B cell (primary cell): Measurements from ENCODE around the gene SEMA7A. TPM values are rescaled to one million over a fixed set of nuclear protein-coding genes. Genes with fewer than 3 reads are reported as not detected.

Source experiments
- ATAC-seq: fragments of 200-7000 bp; cut with Tn5 transposase; one replicate; pipeline ENCODE4 v1.10.0; 2021; ENCODE audit warnings: low read depth, mild to moderate bottlenecking, moderate number of reproducible peaks, moderate library complexity
- CTCF ChIA-PET: fragments of 350-600 bp; sonication (Branson Sonifier 250); formaldehyde crosslinking; loops from one replicate; lab custom pipeline; 2021; ENCODE audit warnings: antibody characterized with exemption, inconsistent platforms; lab: Charles Lee
- POLR2A ChIA-PET: fragments of 350-600 bp; sonication (Branson Sonifier 250); formaldehyde crosslinking; loops from one replicate; lab custom pipeline; 2021; ENCODE audit warnings: antibody characterized with exemption; lab: Charles Lee
- DNase-seq: peaks from one replicate; pipeline ENCODE4 v3.0.0; 2013
- H2AFZ ChIP-seq: 2 replicates; pipeline ENCODE4 v1.6.1; 2012; ENCODE audit warnings: mild to moderate bottlenecking, low read depth, low read length; ENCODE audit not compliant: insufficient read depth, poor library complexity, severe bottlenecking
- H3K27ac ChIP-seq, 2 donors: 1 replicate in 1 of 2; 2 replicates in 1 of 2; pipeline ENCODE4 v1.5.1; 2012 to 2013; ENCODE audit warnings: low read length in 2 of 2, mild to moderate bottlenecking in 2 of 2, moderate library complexity in 1 of 2
- H3K27me3 ChIP-seq, 4 experiments: fragments of 200-600 bp in 1 of 4; sonication (generic) in 1 of 4; replicated peaks in 1 of 4; 1 replicate in 2 of 4; 2 replicates in 2 of 4; pipeline versions ENCODE4 v1.6.1 to v1.7.0; 2013 to 2016; ENCODE audit warnings: low read length in 3 of 4, mild to moderate bottlenecking in 2 of 4, mixed read lengths in 1 of 4, moderate library complexity in 1 of 4; ENCODE audit not compliant: insufficient read depth in 4 of 4, control insufficient read depth in 3 of 4; ENCODE audit errors: control extremely low read depth in 1 of 4
- H3K36me3 ChIP-seq, 2 experiments: replicated peaks in 1 of 2; 1 replicate in 1 of 2; 2 replicates in 1 of 2; pipeline versions ENCODE4 v1.6.1 to v1.7.1; 2013; ENCODE audit warnings: low read length in 1 of 2; ENCODE audit not compliant: insufficient read depth in 2 of 2, control insufficient read depth in 1 of 2; ENCODE audit errors: control extremely low read depth in 1 of 2, extremely low read depth in 1 of 2
- H3K4me1 ChIP-seq, 2 donors: fragments of 200-600 bp in 1 of 2; sonication (generic) in 1 of 2; 1 replicate in 1 of 2; 2 replicates in 1 of 2; pipeline versions ENCODE4 v1.5.1 to v1.6.1; 2013 to 2017; ENCODE audit warnings: low read length in 2 of 2; ENCODE audit not compliant: control insufficient read depth in 2 of 2, insufficient read depth in 2 of 2
- H3K4me2 ChIP-seq: replicated peaks from 2 replicates; pipeline ENCODE3; 2012; ENCODE audit warnings: mild to moderate bottlenecking, low read depth, low read length; ENCODE audit not compliant: poor library complexity, severe bottlenecking
- H3K4me3 ChIP-seq, 5 experiments: fragments of 200-600 bp in 1 of 5; sonication (generic) in 1 of 5; 1 replicate in 3 of 5; 2 replicates in 2 of 5; pipeline versions ENCODE4 v1.5.1 to v1.7.0; 2011 to 2016; ENCODE audit warnings: low read length in 4 of 5, mild to moderate bottlenecking in 4 of 5, low read depth in 2 of 5, control low read depth in 1 of 5, moderate library complexity in 1 of 5; ENCODE audit not compliant: insufficient read depth in 1 of 5; ENCODE audit errors: control extremely low read depth in 1 of 5, extremely low read depth in 1 of 5
- H3K79me2 ChIP-seq: fragments of 200-600 bp; sonication (generic); one replicate; pipeline ENCODE4 v1.6.0; 2016; ENCODE audit warnings: low read length; ENCODE audit not compliant: control insufficient read depth, insufficient read depth
- H3K9ac ChIP-seq: fragments of 200-600 bp; sonication (generic); 2 replicates; pipeline ENCODE4 v1.6.1; 2017; ENCODE audit warnings: mild to moderate bottlenecking, low read length, moderate library complexity
- H3K9me3 ChIP-seq, 3 donors: one replicate each; pipeline versions ENCODE4 v1.6.1 to v1.7.1; 2013; ENCODE audit warnings: low read length in 2 of 3; ENCODE audit not compliant: control insufficient read depth in 2 of 3, insufficient read depth in 1 of 3; ENCODE audit errors: control extremely low read depth in 1 of 3
- H4K20me1 ChIP-seq: 2 replicates; pipeline ENCODE4 v1.6.0; 2012; ENCODE audit warnings: mild to moderate bottlenecking, low read length; ENCODE audit not compliant: insufficient read depth, control insufficient read depth, poor library complexity, severe bottlenecking
- H3K27ac Mint-ChIP-seq: one replicate; pipeline ENCODE4 v1.8.0; 2021; ENCODE audit warnings: mixed read lengths
- H3K27me3 Mint-ChIP-seq: one replicate; pipeline ENCODE4 v1.8.0; 2021; ENCODE audit warnings: mixed read lengths
- H3K4me1 Mint-ChIP-seq: one replicate; pipeline ENCODE4 v1.8.0; 2021; ENCODE audit warnings: mixed read lengths
- H3K4me3 Mint-ChIP-seq: one replicate; pipeline ENCODE4 v1.8.0; 2021; ENCODE audit warnings: mixed read lengths
- H3K9me3 Mint-ChIP-seq: one replicate; pipeline ENCODE4 v1.8.0; 2022; ENCODE audit warnings: mixed read lengths; ENCODE audit not compliant: insufficient read depth
- EZH2 ChIP-seq: IDR thresholded peaks from 2 replicates; pipeline ENCODE4 v1.6.1; 2012; ENCODE audit warnings: borderline replicate concordance, low read depth, mild to moderate bottlenecking, moderate library complexity, low read length; ENCODE audit not compliant: insufficient read depth, poor library complexity, severe bottlenecking
- WGBS: methylation state at CpG from one replicate; pipeline ENCODE4 v1.1.5; 2013; ENCODE audit warnings: missing lambda C conversion rate; ENCODE audit not compliant: insufficient coverage; 5-methylcytosine and 5-hydroxymethylcytosine counted together
- intact Hi-C: fragments of 100-400 bp; cut with micrococcal nuclease; formaldehyde crosslinking; loops from one replicate; pipeline ENCODE4 v1.10.0; 2022
- polyA plus RNA-seq: library from polyadenylated mRNA; depleted of rRNA; stranded (reverse); fragments of >200 nt; gene quantifications from 2 replicates; pipeline ENCODE4 v1.2.3, GENCODE V29; 2012
- total RNA-seq, 2 donors: library from RNA; stranded (reverse); fragments of 120-200 nt in 1 of 2; gene quantifications; 1 replicate in 1 of 2; 2 replicates in 1 of 2; pipeline versions ENCODE4 v1.2.3 to v1.2.4, GENCODE V29; 2013 to 2022
- TF ChIP-seq, protein P1 (sequence below): fragments of 200-600 bp; IDR thresholded peaks from one replicate; pipeline ENCODE4 v1.8.0; 2022; ENCODE audit warnings: antibody characterized with exemption, mild to moderate bottlenecking

Gene SEMA7A
- total and polyA plus RNA-seq, 2 donors (not counting 1 experiment from before 2014, with no cell fraction given) = 42.0 to 44.2 TPM

DNA sequence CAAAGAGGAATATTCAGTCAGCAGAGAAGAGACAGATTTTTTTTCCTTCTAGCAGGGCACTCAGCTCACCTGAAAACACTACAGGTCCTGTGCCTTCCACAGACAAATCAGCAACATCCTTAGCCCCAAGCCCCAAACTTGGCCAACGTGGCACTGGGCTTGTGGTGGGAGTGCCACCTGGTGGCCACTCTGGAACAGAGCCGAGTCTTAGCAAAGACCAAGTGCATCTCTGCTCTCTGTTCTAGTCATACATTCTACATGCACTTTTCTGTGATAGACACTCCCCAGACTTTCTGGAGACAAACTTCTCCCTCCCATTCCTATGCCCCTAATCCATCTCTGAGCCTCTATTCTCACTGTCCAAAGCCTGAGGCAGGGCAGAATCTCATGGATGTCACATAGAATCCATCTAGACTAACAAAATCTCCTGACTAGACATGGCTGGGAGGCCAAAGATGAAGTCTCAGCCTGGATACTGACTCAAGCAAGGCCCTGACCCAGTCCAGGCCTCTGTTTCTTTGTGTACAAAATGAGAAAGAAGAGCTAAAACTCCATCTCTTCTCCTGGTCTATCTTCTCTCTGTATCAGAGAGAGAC lies 5.1 kb upstream of the SEMA7A start:
- peak; percentile 44 for ATAC-seq
- Histone ChIP-seq H3K9ac (no peak overlapping the region), H3K4me1 (peaks cover 17 to 27% of the 10 kb centered on the region in 2 donors), H3K4me2 (no peak overlapping the region), H3K9me3 (no peaks in the 10 kb centered on the region), H2AFZ (no peak overlapping the region), H3K27ac (no peak overlapping the region), H3K4me3 (no peak overlapping the region), H3K79me2 (peaks cover 3% of the 10 kb centered on the region), H3K36me3 (no peaks in the 10 kb centered on the region), H3K27me3 (no peaks in the 10 kb centered on the region), H4K20me1 (no peaks in the 10 kb centered on the region)
- TF ChIP-seq EZH2 = no peak
- TF ChIP-seq, protein P1, sequence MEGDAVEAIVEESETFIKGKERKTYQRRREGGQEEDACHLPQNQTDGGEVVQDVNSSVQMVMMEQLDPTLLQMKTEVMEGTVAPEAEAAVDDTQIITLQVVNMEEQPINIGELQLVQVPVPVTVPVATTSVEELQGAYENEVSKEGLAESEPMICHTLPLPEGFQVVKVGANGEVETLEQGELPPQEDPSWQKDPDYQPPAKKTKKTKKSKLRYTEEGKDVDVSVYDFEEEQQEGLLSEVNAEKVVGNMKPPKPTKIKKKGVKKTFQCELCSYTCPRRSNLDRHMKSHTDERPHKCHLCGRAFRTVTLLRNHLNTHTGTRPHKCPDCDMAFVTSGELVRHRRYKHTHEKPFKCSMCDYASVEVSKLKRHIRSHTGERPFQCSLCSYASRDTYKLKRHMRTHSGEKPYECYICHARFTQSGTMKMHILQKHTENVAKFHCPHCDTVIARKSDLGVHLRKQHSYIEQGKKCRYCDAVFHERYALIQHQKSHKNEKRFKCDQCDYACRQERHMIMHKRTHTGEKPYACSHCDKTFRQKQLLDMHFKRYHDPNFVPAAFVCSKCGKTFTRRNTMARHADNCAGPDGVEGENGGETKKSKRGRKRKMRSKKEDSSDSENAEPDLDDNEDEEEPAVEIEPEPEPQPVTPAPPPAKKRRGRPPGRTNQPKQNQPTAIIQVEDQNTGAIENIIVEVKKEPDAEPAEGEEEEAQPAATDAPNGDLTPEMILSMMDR = peak; percentile 90
- ChIA-PET POLR2A (interaction anchor here (1.4 kb wide), 1 partner anchor 56 kb away, joined by 8 read pairs; no protein-coding TSS in a partner anchor), CTCF (interaction anchor here (0.6 to 26.1 kb wide), 25 partner anchors 10 to 345 kb away, joined by 3 to 855 read pairs (median 4); partner anchors contain the start of genes CYP11A1 and UBL7)
- H3K9me3 Mint-ChIP-seq = no peaks in the 10 kb centered on the region
- peaks cover 36% of the 10 kb centered on the region for H3K4me1 Mint-ChIP-seq
- H3K27ac Mint-ChIP-seq = peak overlapping the region; percentile 0
- intact Hi-C loops = loop anchor here (1.0 to 10.0 kb wide), 5 partner anchors 22 to 346 kb away; partner anchors contain the start of genes CSK and UBL7
- no peaks in the 10 kb centered on the region for H3K27me3 Mint-ChIP-seq
- 5% methylated on average over 2 of the region's 2 CpGs for WGBS
- DNase-seq = peak; percentile 88
- no peak overlapping the region for H3K4me3 Mint-ChIP-seq

DNA sequence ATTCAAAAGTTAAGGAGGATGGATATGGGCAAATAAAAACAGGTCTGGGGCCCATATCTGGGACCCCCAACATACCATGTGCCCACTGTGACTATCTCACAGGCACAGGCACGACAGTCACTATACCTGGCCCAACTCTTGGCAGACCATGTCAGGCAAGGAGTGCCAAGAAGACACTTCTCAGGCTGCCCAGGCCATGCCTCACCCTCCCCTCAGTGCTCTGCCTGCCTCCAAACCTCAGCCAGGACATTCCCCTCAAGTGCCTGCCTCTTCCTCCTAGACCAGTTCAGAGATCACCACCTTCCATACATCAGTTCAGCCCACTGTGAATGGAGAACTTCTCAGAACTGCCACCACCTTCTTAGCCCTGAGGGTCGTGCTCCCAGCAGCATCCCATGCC lies 4.4 kb upstream of the SEMA7A start:
- no peak for TF ChIP-seq EZH2
- TF ChIP-seq, protein P1 = no peak
- Mint-ChIP-seq H3K27me3 (no peaks in the 10 kb centered on the region), H3K27ac (peak overlapping the region; percentile 0), H3K4me1 (peaks cover 36% of the 10 kb centered on the region), H3K9me3 (no peaks in the 10 kb centered on the region), H3K4me3 (no peak overlapping the region)
- Histone ChIP-seq H3K27ac (no peak overlapping the region), H3K27me3 (no peaks in the 10 kb centered on the region), H3K4me3 (no peak overlapping the region), H3K4me2 (no peak overlapping the region), H3K36me3 (no peaks in the 10 kb centered on the region), H3K4me1 (peaks cover 17 to 27% of the 10 kb centered on the region in 2 donors), H3K79me2 (peaks cover 7% of the 10 kb centered on the region), H3K9me3 (no peaks in the 10 kb centered on the region), H4K20me1 (no peaks in the 10 kb centered on the region), H3K9ac (no peak overlapping the region), H2AFZ (no peak overlapping the region)
- DNase-seq (no peak), ATAC-seq (no peak)
- ChIA-PET POLR2A (interaction anchor here (0.7 to 1.0 kb wide), 2 partner anchors 21 to 35 kb away, joined by 3 to 6 read pairs; no protein-coding TSS in a partner anchor), CTCF (interaction anchor here (0.6 to 26.1 kb wide), 18 partner anchors 9 to 346 kb away, joined by 3 to 855 read pairs (median 6); partner anchors contain the start of genes CYP11A1 and UBL7)
- intact Hi-C loops = loop anchor here (1.0 to 10.0 kb wide), 5 partner anchors 23 to 347 kb away; partner anchors contain the start of genes CSK and UBL7
- WGBS = 50% methylated on average over 2 of the region's 2 CpGs
